Measurements from ENCODE around the gene NRXN3. TPM values are rescaled to one million over a fixed set of nuclear protein-coding genes. Genes with fewer than 3 reads are reported as not detected.

NRXN3 gene
- total RNA-seq, 1 experiment from 2014 or later = not detected

DNA sequence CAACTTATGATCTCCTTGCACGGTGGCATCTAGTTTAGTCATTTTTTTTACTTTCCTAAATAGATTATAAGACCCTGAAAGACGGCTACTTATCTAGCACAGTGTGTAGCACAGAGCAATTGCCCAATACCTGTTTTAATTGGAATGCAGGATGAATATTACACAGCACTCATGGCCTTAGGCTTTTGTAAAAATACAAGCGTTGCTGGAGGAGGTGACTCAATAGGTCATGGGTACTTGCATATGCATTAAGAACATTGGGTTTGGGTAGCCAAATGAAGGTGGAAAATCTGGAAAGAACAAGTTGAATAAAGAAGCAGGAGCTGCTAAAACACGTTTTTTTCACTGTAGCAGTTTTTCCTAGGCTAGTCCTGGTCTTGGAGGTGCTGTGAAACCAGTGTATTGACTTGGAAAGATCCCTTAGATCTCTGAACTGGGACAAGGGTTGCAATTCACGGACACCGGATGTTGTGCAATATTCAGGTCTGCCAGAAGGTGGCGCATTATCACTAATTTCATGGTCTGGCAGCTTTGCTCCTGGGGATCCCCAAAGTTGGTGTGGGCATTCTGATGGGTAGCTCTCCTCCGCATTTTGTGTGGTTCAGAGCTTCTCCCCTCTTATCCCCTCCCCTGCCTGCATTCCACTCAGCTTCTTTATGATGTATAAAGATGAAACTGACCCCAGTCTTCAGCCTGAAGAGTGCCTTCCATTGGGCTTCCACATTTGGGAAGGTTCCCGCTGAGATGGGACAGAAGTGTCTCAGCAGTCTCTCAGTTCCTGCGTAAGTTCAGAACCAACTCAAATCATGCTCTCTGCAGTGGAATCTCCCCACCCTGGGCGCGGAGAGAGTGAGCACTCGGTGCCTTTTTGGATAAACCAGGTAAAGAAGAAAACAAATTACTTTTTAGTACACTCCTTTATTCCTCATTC, 278.3 kb downstream of the NRXN3 start:
- Histone ChIP-seq H3K4me2 (ENCODE audit: low read length) (no peak overlapping the region), H2AFZ (ENCODE audit: low read depth, low read length, poor library complexity, severe bottlenecking) (no peak overlapping the region), H3K9ac (ENCODE audit: low read length) (no peak overlapping the region), H3K9me3 (ENCODE audit: control insufficient read depth in 1 of 2, insufficient read depth in 1 of 2, low read depth in 1 of 2, low read length in 2 of 2) (no peaks in the 10 kb centered on the region), H3K4me1 (ENCODE audit: control insufficient read depth in 1 of 2, insufficient read depth in 2 of 2, low read length in 2 of 2) (no peaks in the 10 kb centered on the region), H3K9me2 (ENCODE audit: insufficient read depth) (no peaks in the 10 kb centered on the region), H4K20me1 (ENCODE audit: insufficient read depth) (no peaks in the 10 kb centered on the region), H3K27me3 (ENCODE audit: insufficient read depth, low read length) (no peaks in the 10 kb centered on the region; the same call in 1 of the 2 replicates), H3K4me3 (replicated peaks in 1 of 2; ENCODE audit: low read depth in 1 of 2, low read length in 2 of 2) (no peak overlapping the region), H3K36me3 (ENCODE audit: control insufficient read depth in 1 of 2, insufficient read depth in 2 of 2, low read length in 2 of 2) (no peaks in the 10 kb centered on the region), H3K27ac (ENCODE audit: low read depth, low read length) (no peak overlapping the region), H3K79me2 (ENCODE audit: insufficient read depth, low read length) (no peaks in the 10 kb centered on the region)
- ATAC-seq (peak; percentile 70), DNase-seq (ENCODE audit: low read depth, low spot score) (peak; percentile 15)
- CTCF ChIA-PET = interaction anchor here (1.0 kb wide), 1 partner anchor 118 kb away, joined by 8 read pairs; no protein-coding TSS in a partner anchor
- no TSS peak for BruUV-seq (replicated peaks)
- RAD21 ChIA-PET (ENCODE audit: low non-redundant PET in 1 of 2, low total read pairs in 2 of 2, uncharacterized antibody in 2 of 2, unreplicated experiment in 2 of 2) = no interaction called here
- intact Hi-C loops (cut with micrococcal nuclease) = loop anchor here (1.0 to 5.0 kb wide), 4 partner anchors 118 to 426 kb away; no protein-coding TSS in a partner anchor
- TF ChIP-seq CEBPB (IDR thresholded peaks at IDR 0.05; ENCODE audit: low read depth) (peak; percentile 34; the same call in 1 of the 2 replicates), RAD21 (IDR thresholded peaks at IDR 0.05; ENCODE audit: low read depth) (peak; percentile 55)
- TF ChIP-seq, protein P1, sequence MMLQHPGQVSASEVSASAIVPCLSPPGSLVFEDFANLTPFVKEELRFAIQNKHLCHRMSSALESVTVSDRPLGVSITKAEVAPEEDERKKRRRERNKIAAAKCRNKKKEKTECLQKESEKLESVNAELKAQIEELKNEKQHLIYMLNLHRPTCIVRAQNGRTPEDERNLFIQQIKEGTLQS (IDR thresholded peaks at IDR 0.05) = no peak
- TF ChIP-seq, protein P2, sequence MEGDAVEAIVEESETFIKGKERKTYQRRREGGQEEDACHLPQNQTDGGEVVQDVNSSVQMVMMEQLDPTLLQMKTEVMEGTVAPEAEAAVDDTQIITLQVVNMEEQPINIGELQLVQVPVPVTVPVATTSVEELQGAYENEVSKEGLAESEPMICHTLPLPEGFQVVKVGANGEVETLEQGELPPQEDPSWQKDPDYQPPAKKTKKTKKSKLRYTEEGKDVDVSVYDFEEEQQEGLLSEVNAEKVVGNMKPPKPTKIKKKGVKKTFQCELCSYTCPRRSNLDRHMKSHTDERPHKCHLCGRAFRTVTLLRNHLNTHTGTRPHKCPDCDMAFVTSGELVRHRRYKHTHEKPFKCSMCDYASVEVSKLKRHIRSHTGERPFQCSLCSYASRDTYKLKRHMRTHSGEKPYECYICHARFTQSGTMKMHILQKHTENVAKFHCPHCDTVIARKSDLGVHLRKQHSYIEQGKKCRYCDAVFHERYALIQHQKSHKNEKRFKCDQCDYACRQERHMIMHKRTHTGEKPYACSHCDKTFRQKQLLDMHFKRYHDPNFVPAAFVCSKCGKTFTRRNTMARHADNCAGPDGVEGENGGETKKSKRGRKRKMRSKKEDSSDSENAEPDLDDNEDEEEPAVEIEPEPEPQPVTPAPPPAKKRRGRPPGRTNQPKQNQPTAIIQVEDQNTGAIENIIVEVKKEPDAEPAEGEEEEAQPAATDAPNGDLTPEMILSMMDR (IDR thresholded peaks at IDR 0.05 in 2 of 3, conservative IDR thresholded peaks at IDR 0.05 in 1 of 3; ENCODE audit: borderline replicate concordance in 1 of 3, insufficient read depth in 1 of 3, low read depth in 2 of 3, low read length in 2 of 3) = peak; percentile 37 to 78 (median 69); a peak in 5 of 6 replicates
- POLR2A ChIA-PET = no interaction called here

Measured in HCT116 (cell line).